HG02623 (cell line): ENCODE data around the gene ZDHHC24.

Experiments used
- ATAC-seq: cut with Tn5 transposase; IDR thresholded peaks from one replicate; pipeline ENCODE4 v1.9.1; 2021; ENCODE audit warnings: moderate library complexity; ENCODE audit not compliant: unreplicated experiment

The ZDHHC24 gene

GRCh38 chr11:66566221-66566620, 20.4 kb upstream of the ZDHHC24 start:
- ATAC-seq = no peak

- no peak for ATAC-seq
These were observed 19.1 kb upstream of the ZDHHC24 start for GRCh38 chr11:66564984-66565383.

GRCh38 chr11:66564538-66564937, 18.7 kb upstream of the ZDHHC24 start:
- no peak for ATAC-seq

- ATAC-seq = no peak
These were observed 18.0 kb upstream of the ZDHHC24 start for GRCh38 chr11:66563832-66564231.

- ATAC-seq = no peak
These were observed 17.2 kb upstream of the ZDHHC24 start for GRCh38 chr11:66562907-66563583.

GRCh38 chr11:66562275-66562674, 16.4 kb upstream of the ZDHHC24 start:
- ATAC-seq = no peak

GRCh38 chr11:66561975-66562248, 16.1 kb upstream of the ZDHHC24 start:
- ATAC-seq = no peak

- no peak for ATAC-seq
These were observed 15.5 kb upstream of the ZDHHC24 start for GRCh38 chr11:66561178-66561974.

GRCh38 chr11:66559866-66560676, 14.2 kb upstream of the ZDHHC24 start:
- no peak for ATAC-seq

- ATAC-seq = no peak
These were observed 13.5 kb upstream of the ZDHHC24 start for GRCh38 chr11:66559142-66559865.

- no peak for ATAC-seq
These were observed 12.0 kb upstream of the ZDHHC24 start for GRCh38 chr11:66557733-66558326.

- ATAC-seq = no peak
These were observed 10.2 kb upstream of the ZDHHC24 start for GRCh38 chr11:66556086-66556485.

GRCh38 chr11:66555416-66555815, 9.6 kb upstream of the ZDHHC24 start:
- ATAC-seq = no peak

- no peak for ATAC-seq
These were observed 8.8 kb upstream of the ZDHHC24 start for GRCh38 chr11:66554602-66555001.

- no peak for ATAC-seq
These were observed 5.0 kb upstream of the ZDHHC24 start for GRCh38 chr11:66550887-66551286.

- ATAC-seq = no peak
These were observed 3.8 kb upstream of the ZDHHC24 start for GRCh38 chr11:66549696-66550095.

- ATAC-seq = no peak
These were observed 3.2 kb upstream of the ZDHHC24 start for GRCh38 chr11:66548774-66549630.

GRCh38 chr11:66548041-66548440, 2.2 kb upstream of the ZDHHC24 start:
- ATAC-seq = no peak

GRCh38 chr11:66547662-66548009, 1.8 kb upstream of the ZDHHC24 start:
- ATAC-seq = no peak
